Measurements from ENCODE around the gene WWC2.

WWC2 gene

DNA sequence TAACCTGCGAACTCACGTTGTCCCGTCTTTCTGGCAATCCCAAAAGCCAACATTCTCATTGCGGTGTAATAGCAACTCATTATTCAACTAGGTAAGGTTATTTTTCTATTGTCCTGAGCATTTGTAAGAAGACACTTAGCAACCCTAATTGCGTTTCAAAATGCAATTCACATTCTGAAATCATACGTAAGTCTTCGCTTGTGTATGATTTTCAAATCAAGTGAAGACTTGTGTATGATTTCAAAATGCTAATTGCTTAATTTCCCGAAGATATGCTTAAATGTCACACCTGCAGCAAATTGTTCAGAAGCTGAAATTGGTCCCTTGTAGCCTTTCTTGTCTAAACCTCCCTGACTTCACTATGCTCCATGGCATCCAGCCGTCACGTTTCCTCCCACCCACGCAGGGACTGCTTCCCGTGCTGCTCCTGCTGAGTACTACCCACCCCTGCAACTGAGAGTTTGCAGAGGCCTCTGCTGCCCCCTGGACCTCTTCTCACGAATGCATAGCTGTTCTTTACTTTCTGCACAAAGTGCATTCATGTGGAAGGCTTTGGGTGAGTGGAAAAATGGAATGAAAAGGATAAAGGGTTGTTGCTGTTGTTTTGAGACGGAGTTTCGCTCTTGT is 264.0 kb downstream of the WWC2 start:
- DNase-seq, result no peak

DNA sequence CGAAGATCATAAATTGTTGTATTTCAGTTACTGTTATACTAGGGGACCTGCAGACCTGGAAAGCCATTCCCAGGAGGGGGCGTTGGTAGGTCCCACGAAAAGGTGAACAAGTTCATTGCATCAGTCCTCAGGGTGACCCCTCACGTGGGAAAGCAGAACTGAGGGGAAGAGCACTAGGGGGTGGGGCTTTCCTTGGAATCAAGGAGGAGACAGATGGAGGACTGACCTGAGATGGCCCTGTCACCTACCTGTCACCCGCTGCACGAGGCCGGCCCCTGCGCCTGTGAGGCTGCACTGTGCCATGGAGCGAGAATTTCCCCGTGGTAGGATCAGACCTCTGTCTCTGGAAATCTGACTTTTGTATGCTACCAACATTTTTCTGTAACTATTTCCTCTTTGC is 265.0 kb downstream of the WWC2 start:
- no peak for DNase-seq

DNA sequence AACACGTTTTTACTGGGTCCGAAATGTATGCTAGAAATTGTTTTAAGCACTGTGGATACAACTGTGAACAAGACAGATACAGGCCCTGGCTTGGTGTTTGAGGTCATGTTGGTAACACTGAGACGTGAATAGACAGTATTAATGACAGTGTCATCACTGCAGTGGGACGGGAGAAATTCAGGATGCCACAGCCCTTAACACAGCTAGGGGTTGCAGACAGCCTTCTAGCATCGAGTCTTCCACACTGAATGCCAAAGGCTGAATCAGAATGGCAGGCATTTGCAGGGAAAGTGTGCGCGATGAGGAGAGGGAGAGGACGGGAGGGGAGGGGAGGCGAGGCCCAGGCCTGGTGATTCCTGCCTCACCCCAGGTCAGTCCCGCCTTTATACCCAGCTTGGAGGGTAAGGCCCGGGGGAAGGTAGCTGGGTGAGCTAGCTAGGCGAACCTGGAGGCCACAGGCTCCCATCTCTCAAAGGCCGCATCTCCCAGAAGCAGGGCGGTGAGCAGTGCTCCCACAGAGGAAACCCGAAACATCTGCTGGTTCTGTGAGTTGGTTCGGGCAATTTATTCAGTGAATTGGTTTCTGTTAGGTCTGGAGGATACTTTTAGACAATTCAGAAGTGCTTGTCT is 267.3 kb downstream of the WWC2 start:
- no peak for DNase-seq

DNA sequence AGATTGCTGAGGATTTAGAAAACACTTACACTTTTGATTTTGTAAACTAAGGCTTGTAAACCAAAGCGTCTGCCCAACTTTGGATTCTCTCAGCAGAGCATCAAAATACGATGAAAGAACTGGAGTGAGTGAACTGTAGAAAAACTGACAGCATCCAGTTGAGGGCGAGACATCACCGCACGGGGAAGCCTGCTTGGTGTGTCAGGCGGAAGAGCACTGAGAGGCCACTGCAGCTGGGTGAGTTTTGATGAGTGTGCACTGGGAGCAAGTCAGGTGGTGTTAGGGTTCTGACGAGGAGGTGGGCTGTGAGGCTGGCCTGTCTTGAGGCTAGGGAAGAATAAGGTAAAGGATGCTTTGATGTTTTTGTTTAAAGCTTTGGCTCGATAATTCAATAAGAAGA is 270.0 kb downstream of the WWC2 start:
- DNase-seq, result no peak
